Measurements from ENCODE around the gene TNFRSF25.

Gene TNFRSF25, protein sequence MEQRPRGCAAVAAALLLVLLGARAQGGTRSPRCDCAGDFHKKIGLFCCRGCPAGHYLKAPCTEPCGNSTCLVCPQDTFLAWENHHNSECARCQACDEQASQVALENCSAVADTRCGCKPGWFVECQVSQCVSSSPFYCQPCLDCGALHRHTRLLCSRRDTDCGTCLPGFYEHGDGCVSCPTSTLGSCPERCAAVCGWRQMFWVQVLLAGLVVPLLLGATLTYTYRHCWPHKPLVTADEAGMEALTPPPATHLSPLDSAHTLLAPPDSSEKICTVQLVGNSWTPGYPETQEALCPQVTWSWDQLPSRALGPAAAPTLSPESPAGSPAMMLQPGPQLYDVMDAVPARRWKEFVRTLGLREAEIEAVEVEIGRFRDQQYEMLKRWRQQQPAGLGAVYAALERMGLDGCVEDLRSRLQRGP

GRCh38 chr1:6466023-6466422 lies at the start of gene TNFRSF25:
TNFRSF25 (minus strand) TSS chr1:6466173; CDS start chr1:6466107, 66 bp downstream.
- no peak for DNase-seq

- DNase-seq: no peak
Measured at GRCh38 chr1:6515771-6516170, 49.8 kb upstream of the TNFRSF25 start.

DNA sequence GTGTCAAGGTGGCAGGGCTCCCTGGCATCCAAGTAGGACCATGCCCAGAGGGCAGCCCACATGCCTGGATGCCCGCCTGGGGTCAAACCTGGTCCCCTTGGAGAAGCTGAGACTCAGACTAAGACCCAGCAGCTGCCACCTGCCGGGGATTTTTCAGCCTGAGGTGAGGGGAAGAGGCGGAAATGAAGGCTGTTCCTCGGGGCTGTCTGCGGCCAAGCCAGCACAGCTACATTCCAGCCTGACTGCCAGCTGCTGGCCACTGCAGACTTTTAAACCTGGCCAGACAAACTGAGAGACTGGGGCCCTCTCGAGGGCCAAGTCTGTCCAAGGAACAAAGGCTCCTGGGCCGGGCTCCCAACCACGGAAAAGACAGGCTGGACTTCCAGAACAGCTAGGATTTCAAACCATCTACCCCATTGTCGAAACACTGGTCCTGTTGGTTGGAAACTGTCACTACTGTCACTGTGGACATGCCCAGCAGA lies 47.4 kb upstream of the TNFRSF25 start:
- no peak for DNase-seq

- DNase-seq: no peak
Measured at GRCh38 chr1:6512908-6513280, 46.9 kb upstream of the TNFRSF25 start.

DNA sequence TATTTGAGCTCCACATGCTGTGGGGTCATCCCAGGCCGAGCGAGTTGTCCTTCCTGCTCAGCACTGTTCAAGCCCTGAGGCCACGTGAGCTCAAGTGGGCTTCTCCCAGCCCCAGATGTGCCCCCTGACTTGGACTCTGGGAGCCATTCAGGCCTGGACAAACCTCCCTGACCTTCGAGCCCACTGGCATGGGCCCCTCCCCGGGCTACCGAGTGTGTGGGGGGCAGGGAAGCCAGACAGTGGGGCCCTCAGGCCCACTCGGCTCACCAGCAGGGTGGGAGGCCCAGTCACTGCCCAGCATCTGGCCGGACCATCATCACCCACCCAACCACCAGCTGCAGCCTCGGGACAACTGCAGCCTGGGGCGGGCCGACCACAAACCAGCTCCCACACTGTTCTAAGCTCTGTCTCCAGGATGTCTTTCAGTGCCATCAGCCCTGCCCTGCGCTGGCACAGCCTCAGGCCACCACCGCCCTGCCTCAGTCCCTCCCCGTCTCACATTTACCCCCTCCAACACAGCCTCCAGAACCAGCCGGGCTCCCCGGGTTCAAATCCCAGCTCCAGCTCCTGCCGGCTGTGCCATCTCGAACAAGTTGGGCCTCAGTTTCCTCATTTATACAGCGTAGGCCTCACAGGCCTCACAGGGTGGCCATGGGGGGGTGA lies 46.4 kb upstream of the TNFRSF25 start:
- no peak for DNase-seq

DNA sequence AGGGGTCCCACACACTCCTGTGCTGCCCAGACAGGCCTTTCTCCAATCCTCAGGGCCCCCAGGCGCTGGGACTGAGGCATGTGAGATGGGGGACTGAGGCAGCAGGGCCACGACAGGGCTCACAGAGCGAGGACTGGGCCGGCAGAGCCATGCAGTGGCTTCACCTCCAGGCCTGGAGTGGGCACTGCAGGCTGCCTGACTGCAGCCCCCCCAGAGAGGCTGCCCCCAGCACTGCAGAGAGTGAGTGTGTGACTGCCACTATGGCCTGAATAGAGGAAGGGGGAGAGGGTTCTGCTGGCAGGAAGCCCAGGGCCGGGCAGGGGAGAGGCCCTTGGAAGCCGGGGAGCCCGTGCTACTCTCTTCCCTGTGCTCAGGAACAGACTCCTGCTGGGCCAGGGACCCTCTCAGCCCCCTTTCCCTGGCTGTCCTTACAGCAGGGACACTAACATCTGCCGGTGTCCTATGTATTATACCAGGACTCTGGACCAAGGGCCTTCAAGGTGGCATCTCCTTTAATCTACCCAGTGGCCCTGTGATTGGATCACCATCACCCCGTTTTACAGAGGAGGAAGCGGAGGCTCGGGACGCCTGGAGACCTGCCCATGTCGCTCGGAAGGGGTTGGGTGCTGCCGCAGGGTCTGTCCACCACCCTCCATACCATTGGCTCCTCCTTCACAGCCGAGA lies 45.7 kb upstream of the TNFRSF25 start:
- no peak for DNase-seq

- DNase-seq: no peak
Measured at GRCh38 chr1:6511056-6511455, 45.1 kb upstream of the TNFRSF25 start.

DNA sequence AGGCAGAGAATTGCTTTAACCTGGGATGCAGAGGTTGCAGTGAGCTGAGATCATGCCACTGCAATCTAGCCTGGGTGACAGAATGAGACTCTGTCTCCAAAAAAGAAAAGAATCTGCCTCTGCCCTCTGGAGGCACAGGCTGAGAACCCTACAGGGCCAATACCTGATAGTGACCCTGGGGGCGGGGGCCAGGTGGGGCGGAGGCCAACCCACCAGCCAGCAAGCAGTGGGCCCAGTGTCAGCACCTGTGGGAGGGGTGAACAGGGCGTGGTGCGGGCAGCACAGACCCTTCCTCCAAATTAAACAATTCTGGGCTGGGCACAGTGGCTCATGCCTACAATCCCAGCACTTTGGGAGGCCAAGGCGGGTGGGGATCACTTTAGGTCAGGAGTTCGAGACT lies 44.5 kb upstream of the TNFRSF25 start:
- no peak for DNase-seq

DNA sequence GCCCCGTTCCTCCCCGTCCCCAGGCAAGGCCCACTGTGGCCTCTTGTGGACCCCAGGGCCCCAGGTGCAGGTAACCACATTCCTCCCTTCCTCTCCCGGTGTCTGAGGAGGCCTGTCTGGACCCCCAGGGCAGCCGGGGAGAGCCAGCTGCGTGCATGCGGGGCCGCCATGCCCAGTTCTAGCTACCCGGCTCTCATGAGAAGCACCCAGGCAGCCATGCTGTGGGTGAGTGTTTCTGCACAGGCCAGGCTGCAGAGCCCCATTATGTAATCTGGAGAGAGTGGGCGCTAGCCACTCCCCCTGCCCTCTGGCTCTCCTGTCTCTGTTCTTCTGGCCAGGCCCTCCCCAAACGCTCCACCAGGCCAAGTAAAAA lies 43.9 kb upstream of the TNFRSF25 start:
- no peak for DNase-seq

DNA sequence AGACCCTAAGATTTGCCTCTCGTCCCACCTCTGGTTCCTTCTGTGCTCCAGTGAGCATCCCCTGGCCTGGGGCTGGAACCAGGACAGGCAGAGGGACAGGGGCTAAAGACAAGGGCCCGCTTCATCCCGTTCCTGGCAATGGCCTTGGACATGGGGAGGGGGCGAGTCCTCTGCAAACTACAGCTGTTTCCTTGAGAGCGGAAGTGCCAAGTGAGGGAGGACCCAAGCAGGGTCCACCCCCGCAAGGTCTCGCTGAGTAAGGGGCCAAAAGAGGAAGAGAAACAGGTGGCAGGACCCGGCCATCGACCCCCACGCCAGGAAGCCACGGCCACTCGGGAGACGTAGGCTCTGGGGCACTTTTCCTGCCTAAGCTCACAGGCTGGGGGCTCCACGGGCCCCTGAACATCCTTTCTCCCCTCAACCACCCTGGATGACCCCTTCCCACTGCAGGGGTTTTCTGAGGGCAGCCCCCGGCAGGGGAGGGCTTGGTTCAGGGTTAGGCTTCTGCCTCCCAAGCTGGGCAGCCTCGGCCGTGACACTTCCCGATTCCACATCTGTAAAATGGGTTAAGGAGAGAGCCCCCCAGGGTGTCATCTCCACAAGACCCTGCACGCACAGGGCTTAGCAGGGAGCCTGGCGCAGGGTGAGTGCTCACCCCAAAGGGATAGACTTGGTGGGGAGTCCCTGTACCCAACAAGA lies 43.4 kb upstream of the TNFRSF25 start:
- no peak for DNase-seq

GRCh38 chr1:6508816-6509189 lies 42.8 kb upstream of the TNFRSF25 start:
- no peak for DNase-seq

DNA sequence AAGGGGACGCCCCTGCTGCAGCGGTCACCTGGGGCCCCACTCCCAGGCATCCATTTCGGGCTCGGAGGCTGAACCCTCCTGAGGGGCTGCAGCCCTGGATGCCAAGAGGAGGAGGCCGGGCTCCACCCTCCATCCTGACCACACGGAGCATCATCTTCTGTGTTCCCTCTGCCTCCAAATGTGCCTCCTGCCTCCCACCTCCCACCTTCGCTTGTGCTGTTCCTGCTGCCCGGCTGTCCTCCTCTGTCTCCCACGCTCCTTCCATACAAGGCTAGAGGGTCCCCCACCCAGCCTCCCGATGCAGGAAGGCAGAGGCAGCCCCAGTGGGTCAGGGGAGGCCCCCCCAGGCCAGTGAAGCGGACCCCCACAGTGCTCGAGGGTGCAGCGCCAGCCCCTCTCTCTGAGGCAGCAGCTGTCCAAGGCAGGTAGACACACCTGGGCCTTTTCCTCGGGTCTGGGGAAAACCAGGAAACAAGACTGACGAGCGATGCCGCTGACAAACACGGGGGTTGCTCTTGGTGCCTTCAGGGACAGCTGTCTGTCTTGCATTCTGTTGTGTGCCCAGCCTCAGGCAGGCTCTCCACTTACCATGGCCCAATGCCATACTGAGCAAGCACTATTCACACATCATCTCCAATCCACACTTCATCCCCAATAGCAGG lies 42.3 kb upstream of the TNFRSF25 start:
- no peak for DNase-seq

DNA sequence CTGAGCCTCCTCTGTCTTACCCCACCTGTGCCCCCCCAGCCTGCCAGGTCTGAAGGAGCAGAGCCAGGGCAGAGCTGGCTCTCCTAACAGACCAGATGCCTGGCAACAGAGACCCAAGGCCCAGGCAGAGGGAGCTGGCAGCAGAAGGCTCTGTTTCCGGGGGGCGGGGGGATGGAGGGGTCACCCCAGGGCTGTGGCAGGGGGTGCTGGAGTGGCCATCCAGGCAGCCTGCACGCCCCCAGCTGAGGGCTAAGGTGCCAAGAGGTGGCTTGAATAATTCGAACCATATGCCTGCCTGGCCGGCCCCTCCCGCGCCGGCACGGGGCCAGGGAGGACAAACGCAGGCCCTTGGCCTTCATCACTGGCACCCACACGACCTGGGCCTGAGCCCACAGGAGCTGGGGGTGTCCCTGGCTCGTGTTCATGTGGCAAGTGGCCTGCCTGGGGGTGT lies 41.5 kb upstream of the TNFRSF25 start:
- DNase-seq: no peak

DNA sequence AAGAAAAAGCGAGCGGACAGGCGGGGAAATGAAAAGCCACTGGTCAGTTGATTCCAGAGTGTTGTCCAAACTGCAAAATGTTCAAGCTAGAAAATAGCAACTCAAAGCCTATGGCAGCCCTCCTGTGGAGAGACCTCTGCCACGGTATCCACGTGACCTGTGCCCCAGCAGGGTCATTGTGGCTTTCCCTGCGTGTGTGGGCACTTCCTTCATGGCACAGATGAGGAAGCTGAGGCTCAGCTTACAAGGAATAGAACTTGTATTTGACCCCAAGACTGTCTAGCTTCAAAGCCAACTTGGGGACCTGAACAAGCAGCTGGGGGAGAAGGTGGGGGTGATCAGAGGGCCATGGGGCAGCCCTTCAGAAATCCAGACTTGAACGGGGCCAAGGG lies 41.1 kb upstream of the TNFRSF25 start:
- DNase-seq: no peak

GRCh38 chr1:6506210-6507036 lies 40.5 kb upstream of the TNFRSF25 start:
- no peak for DNase-seq

DNA sequence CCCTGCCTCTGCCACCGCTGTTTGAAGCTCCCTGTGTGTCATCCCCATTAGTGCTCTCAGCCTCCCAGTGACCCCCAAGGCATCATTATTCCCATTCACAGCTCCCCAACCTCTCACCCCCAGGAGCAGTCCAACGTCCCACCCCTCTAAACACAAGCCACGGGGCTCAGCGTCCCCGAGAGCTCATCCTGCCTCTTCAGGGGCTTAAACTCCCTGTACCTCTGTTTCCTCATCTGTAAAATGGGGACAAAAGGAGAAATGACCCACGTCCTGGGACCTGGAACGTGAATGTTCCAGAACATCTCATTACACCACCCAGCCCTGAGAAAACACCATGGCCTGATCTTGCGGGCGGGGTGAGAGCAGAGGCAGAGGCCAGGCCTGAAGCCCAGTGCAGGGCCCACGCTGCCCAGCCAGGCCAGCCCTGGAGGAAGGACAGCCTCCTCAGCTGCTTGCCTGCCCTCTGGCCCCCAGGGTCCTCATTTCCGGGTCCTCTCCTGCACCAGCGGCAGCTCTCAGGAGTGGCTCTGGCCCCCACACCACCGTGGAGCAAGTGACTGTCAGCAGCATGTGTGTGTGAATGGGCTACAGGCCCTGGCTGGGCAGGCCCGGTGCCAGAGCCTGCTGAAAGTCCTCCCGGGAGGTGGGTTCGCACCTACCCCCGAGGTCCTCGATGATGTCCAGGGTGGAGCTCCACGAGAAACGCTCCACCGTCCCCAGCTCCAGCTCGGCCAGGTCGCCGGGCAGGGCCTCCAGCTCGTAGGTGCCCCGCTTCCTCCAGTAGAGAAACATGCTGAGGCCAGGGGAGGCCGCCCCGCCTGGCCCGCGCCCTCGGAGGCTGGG lies 39.6 kb upstream of the TNFRSF25 start:
- no peak for DNase-seq

DNA sequence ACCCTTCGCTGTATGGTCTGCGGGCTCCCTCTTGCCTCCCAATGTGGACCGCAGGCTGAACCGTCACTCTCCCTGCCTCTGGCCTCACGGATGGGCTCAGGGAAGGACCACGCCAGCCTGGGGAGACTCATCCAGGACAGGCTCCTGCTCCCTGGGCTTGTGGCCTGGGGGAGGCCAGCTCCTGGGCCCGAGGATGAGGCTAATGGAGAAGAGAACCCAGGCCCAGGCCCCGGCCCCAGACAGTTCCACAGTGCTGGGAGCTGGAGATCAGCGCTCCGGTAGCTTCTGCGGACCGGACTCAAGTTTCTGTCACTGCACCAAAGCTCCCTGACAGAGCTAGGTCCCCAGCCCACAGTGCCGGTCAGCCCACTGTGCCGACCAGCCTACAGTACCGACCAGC lies 38.9 kb upstream of the TNFRSF25 start:
- no peak for DNase-seq

- DNase-seq: no peak
Measured at GRCh38 chr1:6503884-6504602, 38.1 kb upstream of the TNFRSF25 start.

GRCh38 chr1:6502000-6502891 lies 36.3 kb upstream of the TNFRSF25 start:
- DNase-seq: no peak
